H1 (cell line): ENCODE results near the gene CDT1. TPM values are rescaled to one million over a fixed set of nuclear protein-coding genes. Genes with fewer than 3 reads are reported as not detected.

Source experiments
- CTCF ChIA-PET: fragments of 300-600 bp; sonication (Branson Sonifier 250); formaldehyde crosslinking; loops from one replicate; lab custom pipeline; 2021; ENCODE audit not compliant: partially characterized antibody; lab: Charles Lee
- POLR2A ChIA-PET: fragments of 300-600 bp; sonication (Branson Sonifier 250); formaldehyde crosslinking; loops from one replicate; lab custom pipeline; 2021; ENCODE audit warnings: inconsistent platforms; ENCODE audit not compliant: partially characterized antibody; lab: Charles Lee
- DNase-seq, 2 experiments: peaks; one replicate each; pipeline versions ENCODE4 v3.0.0 to v3.0.0-alpha.2; 2010 to 2022; ENCODE audit warnings: low spot score in 2 of 2, low read depth in 1 of 2, mixed read lengths in 1 of 2
- FAIRE-seq: peaks from 2 replicates; lab custom pipeline; 2011; peaks lifted over from hg19 to GRCh38; lab: Jason Lieb, UNC
- H2AFZ ChIP-seq: 2 replicates; pipeline ENCODE4 v1.8.1; 2012; ENCODE audit warnings: low read length, inconsistent platforms
- H2AK5ac ChIP-seq: 2 replicates; pipeline ENCODE4 v1.6.1; 2013; ENCODE audit warnings: low read depth, low read length
- H2BK120ac ChIP-seq: replicated peaks from 2 replicates; pipeline ENCODE3; 2013; ENCODE audit warnings: low read depth, low read length, inconsistent platforms
- H2BK12ac ChIP-seq: 2 replicates; pipeline ENCODE4 v1.6.1; 2013; ENCODE audit warnings: low read depth, low read length
- H2BK15ac ChIP-seq: 2 replicates; pipeline ENCODE4 v1.6.1; 2013; ENCODE audit warnings: low read length
- H2BK20ac ChIP-seq: 2 replicates; pipeline ENCODE4 v1.6.1; 2013; ENCODE audit warnings: low read length
- H2BK5ac ChIP-seq: 2 replicates; pipeline ENCODE4 v1.6.1; 2013; ENCODE audit warnings: low read depth, low read length
- H3K14ac ChIP-seq: 2 replicates; pipeline ENCODE4 v1.6.1; 2013; ENCODE audit warnings: inconsistent platforms; ENCODE audit not compliant: insufficient read length
- H3K18ac ChIP-seq: 2 replicates; pipeline ENCODE4 v1.6.1; 2013; ENCODE audit warnings: low read length; ENCODE audit errors: extremely low read depth
- H3K23ac ChIP-seq: 2 replicates; pipeline ENCODE4 v1.6.1; 2013; ENCODE audit warnings: inconsistent platforms; ENCODE audit not compliant: insufficient read length
- H3K23me2 ChIP-seq: 2 replicates; pipeline ENCODE4 v1.6.1; 2013; ENCODE audit warnings: low read depth, low read length
- H3K27ac ChIP-seq: 2 replicates; pipeline ENCODE4 v1.6.1; 2011; ENCODE audit warnings: low read depth, low read length, inconsistent platforms
- H3K27me3 ChIP-seq, 4 experiments: replicated peaks in 1 of 4; 1 replicate in 1 of 4; 2 replicates in 3 of 4; pipeline versions ENCODE4 v1.6.1 to v1.8.1; 2011 to 2013; ENCODE audit warnings: low read length in 3 of 4, mild to moderate bottlenecking in 3 of 4, inconsistent platforms in 2 of 4, mixed read lengths in 2 of 4, moderate library complexity in 1 of 4; ENCODE audit not compliant: control insufficient read depth in 3 of 4, insufficient read depth in 3 of 4; ENCODE audit errors: extremely low read depth in 1 of 4
- H3K36me3 ChIP-seq, 4 experiments: 2 replicates each; pipeline versions ENCODE4 v1.6.1 to v1.8.1; 2011 to 2013; ENCODE audit warnings: mild to moderate bottlenecking in 4 of 4, low read length in 3 of 4, moderate library complexity in 2 of 4, control low read depth in 1 of 4, inconsistent platforms in 1 of 4; ENCODE audit not compliant: insufficient read depth in 4 of 4, control insufficient read depth in 2 of 4
- H3K4ac ChIP-seq: replicated peaks from 2 replicates; pipeline ENCODE3; 2013; ENCODE audit warnings: low read length, low read depth, mixed read lengths, inconsistent platforms; ENCODE audit not compliant: insufficient read length
- H3K4me1 ChIP-seq, 4 experiments: replicated peaks in 1 of 4; 1 replicate in 1 of 4; 2 replicates in 3 of 4; pipeline versions ENCODE4 v1.6.1 to v1.8.1; 2011 to 2013; ENCODE audit warnings: low read length in 3 of 4, inconsistent platforms in 2 of 4, mixed read lengths in 1 of 4; ENCODE audit not compliant: insufficient read depth in 4 of 4, control insufficient read depth in 3 of 4
- H3K4me2 ChIP-seq, 2 experiments: 2 replicates each; pipeline versions ENCODE4 v1.6.1 to v1.8.1; 2011 to 2013; ENCODE audit warnings: low read depth in 2 of 2, low read length in 2 of 2, control low read depth in 1 of 2, inconsistent platforms in 1 of 2, mild to moderate bottlenecking in 1 of 2; ENCODE audit not compliant: insufficient read depth in 1 of 2
- H3K4me3 ChIP-seq, 4 experiments: fragments of 200-600, 300-600 bp in 1 of 4; sonication (generic), shearing (Covaris generic), sonication (Bioruptor Twin) in 1 of 4; 2 replicates each; pipeline versions ENCODE4 v1.5.1 to v1.8.1; 2011 to 2016; ENCODE audit warnings: low read length in 4 of 4, low read depth in 3 of 4, control low read depth in 2 of 4, inconsistent platforms in 2 of 4, mild to moderate bottlenecking in 2 of 4, mixed read lengths in 1 of 4, moderate library complexity in 1 of 4; ENCODE audit not compliant: insufficient read depth in 2 of 4; ENCODE audit errors: extremely low read depth in 1 of 4
- H3K56ac ChIP-seq: replicated peaks from 2 replicates; pipeline ENCODE3; 2013; ENCODE audit warnings: low read depth, mild to moderate bottlenecking, mixed read lengths, low read length, inconsistent platforms; ENCODE audit not compliant: insufficient read length
- H3K79me1 ChIP-seq: 2 replicates; pipeline ENCODE4 v1.6.1; 2013; ENCODE audit warnings: low read depth, low read length, control low read depth
- H3K79me2 ChIP-seq, 2 experiments: 2 replicates each; pipeline versions ENCODE4 v1.6.1 to v1.8.1; 2012 to 2013; ENCODE audit warnings: low read length in 2 of 2, mild to moderate bottlenecking in 2 of 2, inconsistent platforms in 1 of 2; ENCODE audit not compliant: insufficient read depth in 2 of 2, control insufficient read depth in 1 of 2
- H3K9ac ChIP-seq, 4 experiments: replicated peaks in 1 of 4; 1 replicate in 1 of 4; 2 replicates in 3 of 4; pipeline versions ENCODE4 v1.6.1 to v1.8.1; 2011 to 2013; ENCODE audit warnings: low read depth in 3 of 4, low read length in 3 of 4, control low read depth in 2 of 4, mild to moderate bottlenecking in 2 of 4, moderate library complexity in 2 of 4, inconsistent platforms in 1 of 4; ENCODE audit errors: extremely low read depth in 1 of 4
- H3K9me3 ChIP-seq, 2 experiments: 2 replicates each; pipeline versions ENCODE4 v1.6.1 to v1.8.1; 2012 to 2013; ENCODE audit warnings: mild to moderate bottlenecking in 2 of 2, moderate library complexity in 2 of 2, control low read depth in 1 of 2, inconsistent platforms in 1 of 2, low read depth in 1 of 2, low read length in 1 of 2, mixed read lengths in 1 of 2; ENCODE audit not compliant: insufficient read depth in 2 of 2
- H4K20me1 ChIP-seq, 2 experiments: replicated peaks in 1 of 2; 2 replicates each; pipeline versions ENCODE3 to v1.8.1; 2011 to 2013; ENCODE audit warnings: inconsistent platforms in 2 of 2, low read length in 2 of 2, mild to moderate bottlenecking in 1 of 2; ENCODE audit not compliant: insufficient read depth in 2 of 2, control insufficient read depth in 1 of 2
- H4K5ac ChIP-seq: 2 replicates; pipeline ENCODE4 v1.6.1; 2013; ENCODE audit warnings: low read length, low read depth, mixed read lengths, inconsistent platforms; ENCODE audit not compliant: insufficient read length
- H4K8ac ChIP-seq: 2 replicates; pipeline ENCODE4 v1.8.0; 2013; ENCODE audit warnings: mild to moderate bottlenecking, moderate library complexity, low read length, inconsistent platforms; ENCODE audit not compliant: insufficient read depth; ENCODE audit errors: extremely low read depth
- H4K91ac ChIP-seq: replicated peaks from 2 replicates; pipeline ENCODE3; 2013; ENCODE audit warnings: low read length, mixed read lengths, inconsistent platforms; ENCODE audit not compliant: insufficient read length
- EP300 ChIP-seq, 2 experiments: IDR thresholded peaks; 1 replicate in 1 of 2; 2 replicates in 1 of 2; pipeline ENCODE4 v1.6.1; 2011 to 2012; ENCODE audit warnings: low read depth in 2 of 2, low read length in 2 of 2, mild to moderate bottlenecking in 2 of 2, borderline replicate concordance in 1 of 2, inconsistent platforms in 1 of 2, moderate library complexity in 1 of 2
- GTF2F1 ChIP-seq: IDR thresholded peaks from 2 replicates; pipeline ENCODE4 v1.6.1; 2012; ENCODE audit warnings: low read depth, low read length, improper control_type of control experiment, borderline replicate concordance
- POLR2A ChIP-seq, 2 experiments: IDR thresholded peaks; 1 replicate in 1 of 2; 2 replicates in 1 of 2; pipeline ENCODE4 v1.6.1; 2011; ENCODE audit warnings: low read depth in 2 of 2, low read length in 2 of 2, mild to moderate bottlenecking in 2 of 2; ENCODE audit errors: control extremely low read depth in 1 of 2
- POLR2AphosphoS5 ChIP-seq: IDR thresholded peaks from 2 replicates; pipeline ENCODE4 v1.6.1; 2011; ENCODE audit warnings: low read depth, low read length
- WGBS, 2 experiments: shearing (Covaris generic) in 1 of 2; methylation state at CpG; one replicate each; pipeline versions ENCODE4 v1.1.6 to v1.1.7; 2013 to 2015; ENCODE audit warnings: low lambda C conversion rate in 2 of 2, mixed read lengths in 2 of 2, inconsistent platforms in 1 of 2, low coverage in 1 of 2, missing lambda C conversion rate in 1 of 2; ENCODE audit not compliant: insufficient replicate concordance in 2 of 2, insufficient coverage in 1 of 2, insufficient read length in 1 of 2; ENCODE audit errors: extremely low coverage in 1 of 2, missing lambda C conversion rate in 1 of 2; 5-methylcytosine and 5-hydroxymethylcytosine counted together
- polyA plus RNA-seq, 7 experiments: library from polyadenylated mRNA; depleted of rRNA in 3 of 7; stranded (reverse) in 5 of 7; unstranded in 2 of 7; fragments of >200 nt in 5 of 7; fragments of 200-250 nt in 2 of 7; gene quantifications; 1 replicate in 5 of 7; 2 replicates in 1 of 7; 4 replicates in 1 of 7; pipeline versions ENCODE4 v1.2.1 to v1.2.3, GENCODE V29; 2011 to 2013; ENCODE audit warnings: missing spikeins in 2 of 7, mixed read lengths in 2 of 7
- total RNA-seq: library from RNA; stranded (reverse); fragmentation: NEBNext Ultra II Directional; extraction: Animal tissue kit (Norgen Biotek cat#: 25700); gene quantifications from 2 replicates; pipeline ENCODE4 v1.2.1, GENCODE V29; 2021

Gene CDT1
- total and polyA plus RNA-seq, 2 of the 8 experiments (the other 6 are each of a cell fraction or from before 2014, with no cell fraction given) = 76.7 to 95.4 TPM

DNA sequence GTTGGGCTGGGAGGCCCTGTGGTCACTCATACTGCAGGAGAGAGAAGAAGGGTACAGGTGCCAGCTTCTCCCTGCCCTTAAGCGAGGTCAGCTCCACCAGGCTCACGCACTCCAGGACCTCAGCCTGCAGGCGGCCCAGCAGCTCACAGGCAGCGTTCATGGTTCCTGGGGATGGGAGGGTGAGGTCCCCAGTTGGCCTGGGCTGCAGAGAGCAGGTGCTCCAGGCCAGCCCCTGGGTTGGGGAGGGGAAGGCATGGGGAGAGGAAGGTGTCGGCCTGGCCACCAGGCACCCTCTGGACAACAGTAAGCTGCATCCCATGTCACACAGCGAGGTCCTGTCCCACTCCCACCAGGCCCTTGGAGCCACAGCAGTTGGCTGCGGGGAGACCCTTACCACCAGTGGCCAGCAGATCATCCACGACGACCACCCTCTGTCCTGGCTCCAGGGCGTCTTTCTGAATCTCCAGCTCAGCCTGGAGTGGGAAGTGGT, 6.1 kb downstream of the CDT1 start:
- Histone ChIP-seq H3K56ac (no peak overlapping the region), H3K4me3 (peak overlapping the region in 1 of 4 experiments; percentile 80; a peak in 2 of 8 replicates), H2BK12ac (no peak overlapping the region), H2AK5ac (no peak overlapping the region), H2BK20ac (no peak overlapping the region), H3K36me3 (peaks cover 36 to 60% (median 46%) of the 10 kb centered on the region in 4 experiments), H2AFZ (no peak overlapping the region), H3K4me1 (peaks cover 0 to 16% (median 9%) of the 10 kb centered on the region in 4 experiments; a peak in 6 of 7 replicates), H3K14ac (no peak overlapping the region), H3K9me3 (no peaks in the 10 kb centered on the region), H3K27me3 (no peaks in the 10 kb centered on the region), H2BK120ac (no peak overlapping the region), H3K27ac (0 out of 2 replicates have a peak overlapping the region, but pooled peaks have one; percentile 19), H3K79me1 (peaks cover 11% of the 10 kb centered on the region), H3K23ac (no peak overlapping the region), H3K4ac (no peak overlapping the region), H3K18ac (no peak overlapping the region), H3K4me2 (peak overlapping the region; percentile 82 to 90; a peak in 3 of 4 replicates), H2BK5ac (no peak overlapping the region), H4K5ac (peak overlapping the region; percentile 16), H3K79me2 (peaks cover 0 to 26% of the 10 kb centered on the region in 2 experiments; a peak in 2 of 4 replicates), H2BK15ac (no peak overlapping the region), H3K23me2 (peaks cover 14% of the 10 kb centered on the region), H4K91ac (no peak overlapping the region), H3K9ac (peak overlapping the region in 2 of 4 experiments; percentile 25 to 41; a peak in 1 of 7 replicates), H4K20me1 (peaks cover 33 to 48% of the 10 kb centered on the region in 2 experiments), H4K8ac (peak overlapping the region; percentile 35; the same call in 1 of the 2 replicates)
- TF ChIP-seq POLR2A (IDR thresholded peaks at IDR 0.05; ENCODE audit: control extremely low read depth in 1 of 2, low read depth in 2 of 2, low read length in 2 of 2) (peak in 1 of 2 experiments; percentile 89; a peak in 2 of 3 replicates), EP300 (IDR thresholded peaks at IDR 0.05; ENCODE audit: borderline replicate concordance in 1 of 2, low read depth in 2 of 2, low read length in 2 of 2) (no peak), POLR2AphosphoS5 (peak; percentile 93; the same call in 1 of the 2 replicates), GTF2F1 (no peak)
- CTCF ChIA-PET = interaction anchor here (0.6 to 2.2 kb wide), 14 partner anchors 10 to 404 kb away, joined by 3 to 10 read pairs (median 4); no protein-coding TSS in a partner anchor
- POLR2A ChIA-PET = interaction anchor here (0.6 to 8.1 kb wide), 38 partner anchors 9 to 392 kb away, joined by 3 to 77 read pairs (median 4); partner anchors contain the start of genes CBFA2T3, GALNS, IL17C and SLC22A31
- 87% methylated on average over 10 of the region's 10 CpGs; no CpG with 5 or more reads in 1 of the 2 experiments for WGBS, 2 experiments
- no peak for DNase-seq
- no peak for FAIRE-seq
